ENCODE results near the gene ABCA4.

ABCA4 gene

DNA sequence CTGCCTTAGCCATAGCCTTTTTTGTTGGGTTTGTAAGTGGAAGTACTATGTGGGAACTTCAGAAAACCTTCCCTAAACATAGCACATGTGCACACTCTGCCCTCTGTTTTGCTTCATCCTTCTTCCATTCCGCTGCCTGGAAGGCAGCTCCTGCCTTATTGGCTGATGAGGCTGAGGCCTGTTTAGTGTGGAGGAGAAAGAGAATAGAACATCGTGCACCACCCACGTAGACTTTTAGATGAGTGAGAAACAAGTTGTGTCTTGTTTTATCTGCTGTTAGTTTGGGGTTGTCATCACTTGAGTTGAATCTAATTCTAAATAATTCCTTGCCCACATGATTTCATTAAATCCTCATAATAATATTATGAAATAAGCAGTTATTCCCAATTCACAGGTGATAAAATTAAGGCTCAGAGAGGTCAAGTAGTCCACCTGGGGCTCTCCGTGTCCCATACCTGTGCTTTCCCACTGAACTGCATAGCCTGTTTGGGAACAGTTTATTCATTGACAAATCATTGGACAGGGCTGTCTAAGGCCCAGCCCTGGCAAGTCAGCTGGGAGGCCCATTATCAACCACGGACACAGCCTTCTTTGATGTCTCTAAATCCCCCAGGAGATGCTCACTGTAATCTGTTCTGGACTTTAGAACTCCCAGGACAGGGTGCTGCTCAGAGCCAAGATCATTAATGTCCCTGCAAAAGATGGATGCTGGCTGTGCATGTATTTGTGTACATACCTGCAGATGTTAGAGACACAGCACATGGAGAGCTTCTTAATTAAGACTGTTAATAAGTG lies 93.0 kb downstream of the ABCA4 start:
- no peak overlapping the region for H3K4me3 ChIP-seq (ENCODE audit: low read depth in 1 of 2, low read length in 1 of 2)
- H3K27ac ChIP-seq = no peak overlapping the region
- H3K4me1 ChIP-seq (ENCODE audit: control insufficient read depth in 1 of 2, insufficient read depth in 1 of 2, low read depth in 1 of 2, low read length in 1 of 2) = no peaks in the 10 kb centered on the region
- no peaks in the 10 kb centered on the region for H3K9me3 ChIP-seq
- TF ChIP-seq, protein P1, sequence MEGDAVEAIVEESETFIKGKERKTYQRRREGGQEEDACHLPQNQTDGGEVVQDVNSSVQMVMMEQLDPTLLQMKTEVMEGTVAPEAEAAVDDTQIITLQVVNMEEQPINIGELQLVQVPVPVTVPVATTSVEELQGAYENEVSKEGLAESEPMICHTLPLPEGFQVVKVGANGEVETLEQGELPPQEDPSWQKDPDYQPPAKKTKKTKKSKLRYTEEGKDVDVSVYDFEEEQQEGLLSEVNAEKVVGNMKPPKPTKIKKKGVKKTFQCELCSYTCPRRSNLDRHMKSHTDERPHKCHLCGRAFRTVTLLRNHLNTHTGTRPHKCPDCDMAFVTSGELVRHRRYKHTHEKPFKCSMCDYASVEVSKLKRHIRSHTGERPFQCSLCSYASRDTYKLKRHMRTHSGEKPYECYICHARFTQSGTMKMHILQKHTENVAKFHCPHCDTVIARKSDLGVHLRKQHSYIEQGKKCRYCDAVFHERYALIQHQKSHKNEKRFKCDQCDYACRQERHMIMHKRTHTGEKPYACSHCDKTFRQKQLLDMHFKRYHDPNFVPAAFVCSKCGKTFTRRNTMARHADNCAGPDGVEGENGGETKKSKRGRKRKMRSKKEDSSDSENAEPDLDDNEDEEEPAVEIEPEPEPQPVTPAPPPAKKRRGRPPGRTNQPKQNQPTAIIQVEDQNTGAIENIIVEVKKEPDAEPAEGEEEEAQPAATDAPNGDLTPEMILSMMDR (IDR thresholded peaks at IDR 0.05) = no peak
- peaks cover 5% of the 10 kb centered on the region for H3K27me3 ChIP-seq
- no peaks in the 10 kb centered on the region for H3K36me3 ChIP-seq

DNA sequence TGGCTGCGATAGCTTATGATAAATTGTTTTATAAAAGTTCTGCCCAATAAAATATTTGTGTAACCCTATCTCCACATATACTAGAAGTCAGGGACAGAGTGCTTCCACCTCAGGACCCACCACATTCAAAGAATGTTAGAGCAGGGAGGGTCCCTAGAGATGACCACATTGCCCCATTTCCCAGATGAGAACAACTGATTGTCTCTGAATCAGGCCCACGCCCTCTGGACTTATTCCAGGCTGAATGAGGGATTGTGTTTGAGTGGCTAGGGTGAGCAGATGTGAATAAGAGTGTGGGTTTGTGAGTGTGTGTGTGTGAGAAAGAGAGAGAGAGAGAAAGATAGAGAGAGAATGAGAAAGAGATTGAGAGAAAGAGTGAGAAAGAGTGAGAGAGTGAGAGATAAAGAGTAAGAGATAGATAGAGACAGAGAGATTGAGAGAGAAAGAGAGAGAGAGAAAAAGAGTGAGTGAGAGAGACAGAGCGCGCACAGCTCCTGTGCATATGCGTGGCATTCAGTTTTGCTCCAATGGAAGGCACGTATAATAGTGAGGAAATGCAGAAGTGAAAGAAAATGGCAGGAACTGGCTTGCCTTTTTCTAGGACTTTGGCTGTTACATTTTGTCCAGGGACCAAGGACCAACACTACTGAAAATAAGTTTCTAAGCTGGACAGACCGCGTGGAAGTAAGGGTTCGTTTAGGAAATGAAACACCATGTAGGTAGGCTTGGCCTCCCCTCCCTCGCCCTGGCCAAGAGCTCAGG lies 94.1 kb downstream of the ABCA4 start:
- Histone ChIP-seq H3K36me3 (no peaks in the 10 kb centered on the region), H3K27ac (no peak overlapping the region), H3K27me3 (peaks cover 5% of the 10 kb centered on the region), H3K9me3 (no peaks in the 10 kb centered on the region), H3K4me1 (ENCODE audit: control insufficient read depth in 1 of 2, insufficient read depth in 1 of 2, low read depth in 1 of 2, low read length in 1 of 2) (no peaks in the 10 kb centered on the region), H3K4me3 (ENCODE audit: low read depth in 1 of 2, low read length in 1 of 2) (no peak overlapping the region)
- TF ChIP-seq, protein P1 (IDR thresholded peaks at IDR 0.05) = no peak

DNA sequence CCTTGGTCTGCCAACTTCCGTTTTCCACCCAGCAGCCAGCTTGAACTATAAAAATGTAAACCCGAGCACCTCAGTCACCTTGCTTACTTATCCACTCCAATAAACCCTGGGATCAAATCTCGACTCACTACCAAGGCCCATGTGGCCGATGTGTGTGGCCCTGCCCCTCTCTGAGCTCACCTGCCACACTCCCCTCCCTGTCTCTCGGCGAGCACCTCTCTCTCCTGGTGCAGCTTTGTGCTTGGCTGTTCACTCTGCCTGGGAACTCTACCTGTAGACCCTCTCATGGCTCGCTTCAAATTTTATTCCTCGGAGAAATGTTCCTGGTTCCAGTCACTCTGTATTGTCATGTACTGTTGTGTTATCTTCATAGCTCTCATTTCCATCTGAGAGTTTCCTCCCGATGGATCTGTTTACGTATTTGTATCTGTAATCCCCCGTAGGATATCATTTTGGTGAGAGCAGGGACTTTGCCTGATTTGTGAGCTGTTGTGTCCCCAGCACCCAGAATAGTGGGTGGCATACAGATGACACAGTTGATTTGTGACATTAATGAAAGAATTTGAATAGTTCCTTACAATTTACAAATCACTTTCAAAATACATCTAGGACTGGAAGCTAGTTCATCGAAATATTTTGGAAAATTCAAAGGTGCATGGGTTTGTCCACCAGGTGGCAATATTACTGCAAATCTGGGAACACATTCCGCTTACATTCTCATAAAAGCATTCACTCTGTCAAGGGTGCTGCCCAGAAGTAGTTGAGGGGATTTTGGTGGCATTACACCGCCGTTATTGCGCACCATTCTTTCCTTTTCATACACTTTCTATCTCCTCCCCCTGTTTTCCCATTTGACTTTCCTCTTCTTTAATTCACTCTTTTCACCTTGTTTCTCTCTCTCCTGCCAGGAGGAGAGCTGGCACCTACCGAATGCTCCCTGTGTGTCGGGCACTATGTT lies 95.3 kb downstream of the ABCA4 start:
- no peak overlapping the region for H3K4me3 ChIP-seq (ENCODE audit: low read depth in 1 of 2, low read length in 1 of 2)
- TF ChIP-seq, protein P1 (IDR thresholded peaks at IDR 0.05) = peak; percentile 24

DNA sequence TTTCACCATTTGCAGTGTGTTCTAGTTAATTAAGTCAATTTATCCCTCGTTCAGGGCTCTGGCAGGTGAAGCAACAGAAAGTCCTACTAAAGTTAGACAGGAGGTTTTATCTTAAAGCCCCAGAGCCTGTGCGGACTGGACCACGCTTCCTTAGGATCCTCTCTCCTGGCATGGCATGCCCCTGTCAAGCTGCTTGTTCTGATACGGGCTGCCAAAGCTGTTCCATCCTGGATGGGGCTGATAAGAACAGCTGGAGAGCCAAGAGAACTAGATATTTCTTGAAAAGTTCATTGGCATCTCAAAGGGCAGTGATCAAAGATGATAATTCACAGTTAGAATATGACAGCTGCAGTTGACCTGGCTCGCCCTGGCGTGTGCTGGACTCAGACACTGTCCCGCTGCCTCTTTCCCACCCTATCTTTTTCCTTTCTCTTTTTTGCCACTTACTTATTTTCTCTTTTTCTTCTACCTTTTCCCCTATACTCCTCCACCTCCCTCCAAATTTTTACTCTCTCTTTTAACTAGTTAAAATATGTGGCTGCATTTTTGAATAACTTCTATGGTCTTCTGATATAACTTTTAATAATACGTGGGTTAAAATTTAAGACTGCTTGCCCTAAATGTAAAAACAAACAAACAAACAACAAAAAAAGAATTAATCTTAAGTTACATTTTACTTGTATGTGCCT lies 96.7 kb downstream of the ABCA4 start:
- H3K4me3 ChIP-seq (ENCODE audit: low read depth in 1 of 2, low read length in 1 of 2) = no peak overlapping the region
- H3K36me3 ChIP-seq = no peaks in the 10 kb centered on the region
- TF ChIP-seq, protein P1 (IDR thresholded peaks at IDR 0.05) = no peak
- no peak overlapping the region for H3K27ac ChIP-seq
- H3K4me1 ChIP-seq (ENCODE audit: control insufficient read depth in 1 of 2, insufficient read depth in 1 of 2, low read depth in 1 of 2, low read length in 1 of 2) = no peaks in the 10 kb centered on the region
- H3K9me3 ChIP-seq = no peaks in the 10 kb centered on the region
- no peaks in the 10 kb centered on the region for H3K27me3 ChIP-seq

More for the DNA sequence above, 95.3 kb downstream of the ABCA4 start:
- H3K36me3 ChIP-seq = no peaks in the 10 kb centered on the region
- H3K27me3 ChIP-seq = no peaks in the 10 kb centered on the region
- no peaks in the 10 kb centered on the region for H3K9me3 ChIP-seq
- H3K27ac ChIP-seq = no peak overlapping the region
- H3K4me1 ChIP-seq (ENCODE audit: control insufficient read depth in 1 of 2, insufficient read depth in 1 of 2, low read depth in 1 of 2, low read length in 1 of 2) = no peaks in the 10 kb centered on the region

Measured in neutrophil (primary cell).